HEK293T (cell line): ENCODE measurements around the gene ZNF74.

Experiments
- BHLHE40 ChIP-seq: fragments of 450-650 bp; IDR thresholded peaks from 2 replicates; pipeline ENCODE4 v1.6.1; 2016; ENCODE audit warnings: mild to moderate bottlenecking, moderate library complexity, borderline replicate concordance
- CTBP1 ChIP-seq: fragments of 450-650 bp; IDR thresholded peaks from 2 replicates; pipeline ENCODE4 v1.6.1; 2016; ENCODE audit warnings: borderline replicate concordance
- ELF4 ChIP-seq: fragments of 450-650 bp; IDR thresholded peaks from 2 replicates; pipeline ENCODE4 v1.6.1; 2017; ENCODE audit warnings: antibody characterized with exemption
- FOXA1 ChIP-seq: fragments of 450-650 bp; IDR thresholded peaks from 2 replicates; pipeline ENCODE4 v1.6.1; 2016; ENCODE audit warnings: mild to moderate bottlenecking
- FOXK2 ChIP-seq: fragments of 450-650 bp; IDR thresholded peaks from 2 replicates; pipeline ENCODE4 v1.6.1; 2016; ENCODE audit warnings: mild to moderate bottlenecking
- FOXM1 ChIP-seq: fragments of 450-650 bp; IDR thresholded peaks from 2 replicates; pipeline ENCODE4 v1.6.1; 2017; ENCODE audit warnings: mild to moderate bottlenecking, borderline replicate concordance
- HDGF ChIP-seq: fragments of 450-650 bp; IDR thresholded peaks from 2 replicates; pipeline ENCODE4 v1.6.1; 2017; ENCODE audit warnings: antibody characterized with exemption, borderline replicate concordance
- LEF1 ChIP-seq: fragments of 450-650 bp; IDR thresholded peaks from 2 replicates; pipeline ENCODE4 v1.6.1; 2017; ENCODE audit warnings: mild to moderate bottlenecking, borderline replicate concordance
- NFRKB ChIP-seq: fragments of 450-650 bp; IDR thresholded peaks from 2 replicates; pipeline ENCODE4 v1.6.1; 2016; ENCODE audit warnings: mild to moderate bottlenecking, moderate library complexity
- SP1 ChIP-seq: fragments of 450-650 bp; IDR thresholded peaks from 2 replicates; pipeline ENCODE4 v1.6.1; 2017
- SUZ12 ChIP-seq: fragments of 450-650 bp; IDR thresholded peaks from 2 replicates; pipeline ENCODE4 v1.6.1; 2016; ENCODE audit warnings: mild to moderate bottlenecking
- TARDBP ChIP-seq: fragments of 450-650 bp; IDR thresholded peaks from 2 replicates; pipeline ENCODE4 v1.6.1; 2016

DNA sequence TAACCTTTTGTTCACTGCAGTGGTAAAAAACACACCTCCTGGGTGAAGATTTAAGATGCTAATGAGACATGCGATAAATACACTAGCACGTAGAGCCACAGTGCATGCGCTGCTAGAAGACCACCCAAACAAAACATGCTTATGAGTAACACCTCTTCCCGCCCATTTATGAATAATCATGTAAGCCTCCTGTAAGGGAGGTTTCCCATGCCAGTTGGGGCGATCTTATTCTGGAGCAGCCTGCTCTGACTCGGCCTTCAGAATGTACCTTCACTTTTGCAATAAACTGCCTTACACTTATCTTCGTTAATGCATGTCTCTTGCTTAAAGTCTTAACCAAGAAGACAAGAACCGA lies 61.7 kb downstream of the ZNF74 start:
- no peak for TF ChIP-seq NFRKB
- no peak for TF ChIP-seq FOXA1
- no peak for TF ChIP-seq LEF1
- TF ChIP-seq HDGF = no peak
- TF ChIP-seq FOXM1 = no peak
- TF ChIP-seq SP1 = no peak
- TF ChIP-seq FOXK2 = no peak
- no peak for TF ChIP-seq ELF4
- no peak for TF ChIP-seq BHLHE40
- TF ChIP-seq CTBP1 = no peak
- no peak for TF ChIP-seq TARDBP
- no peak for TF ChIP-seq SUZ12
